Smooth muscle cell (in vitro differentiated cells): ENCODE results near the gene CHRDL2. TPM values are rescaled to one million over a fixed set of nuclear protein-coding genes. Genes with fewer than 3 reads are reported as not detected.
"Not testable (repeated sequence)": the region's sequence is repeated elsewhere in the genome, so short reads cannot be mapped to it uniquely, and the experiment has no call there.

ENCODE experiments used
- DNase-seq: peaks from one replicate; lab custom pipeline; 2025; ENCODE audit not compliant: unreplicated experiment; lab: John Stamatoyannopoulos, UW
- H2AFZ ChIP-seq: fragments of 200-600 bp; sonication (generic); 2 replicates; pipeline ENCODE4 v1.6.0; 2016; ENCODE audit warnings: antibody characterized with exemption, low read depth, mild to moderate bottlenecking
- H3F3A ChIP-seq: fragments of 200-600 bp; sonication (generic); 2 replicates; pipeline ENCODE4 v1.6.0; 2017; ENCODE audit warnings: antibody characterized with exemption, low read depth
- H3K27ac ChIP-seq: fragments of 200-600 bp; sonication (generic); 2 replicates; pipeline ENCODE4 v1.5.1; 2016; ENCODE audit warnings: low read depth, mild to moderate bottlenecking
- H3K27me3 ChIP-seq: fragments of 200-600 bp; sonication (generic); 2 replicates; pipeline ENCODE4 v1.6.1; 2016; ENCODE audit warnings: low read depth, mild to moderate bottlenecking
- H3K36me3 ChIP-seq: fragments of 200-600 bp; sonication (generic); 2 replicates; pipeline ENCODE4 v1.5.1; 2016; ENCODE audit warnings: low read depth
- H3K4me1 ChIP-seq: fragments of 200-600 bp; sonication (generic); 2 replicates; pipeline ENCODE4 v1.5.1; 2016; ENCODE audit warnings: low read depth
- H3K4me2 ChIP-seq: fragments of 200-600 bp; sonication (generic); 2 replicates; pipeline ENCODE4 v1.6.0; 2016; ENCODE audit warnings: mild to moderate bottlenecking
- H3K4me3 ChIP-seq: fragments of 200-600 bp; sonication (generic); 2 replicates; pipeline ENCODE4 v1.5.1; 2016; ENCODE audit warnings: mild to moderate bottlenecking
- H3K79me2 ChIP-seq: fragments of 200-600 bp; sonication (generic); 2 replicates; pipeline ENCODE4 v1.6.0; 2016; ENCODE audit warnings: low read depth, mild to moderate bottlenecking
- H3K9ac ChIP-seq: fragments of 200-600 bp; sonication (generic); 2 replicates; pipeline ENCODE4 v1.6.0; 2016; ENCODE audit warnings: low read depth
- H3K9me3 ChIP-seq: fragments of 200-600 bp; sonication (generic); replicated peaks from 2 replicates; pipeline ENCODE4 v1.5.1; 2016; ENCODE audit warnings: low read depth
- H4K20me1 ChIP-seq: fragments of 200-600 bp; sonication (generic); 2 replicates; pipeline ENCODE4 v1.6.0; 2016; ENCODE audit warnings: low read depth
- WGBS: methylation state at CpG from one replicate; pipeline ENCODE4 v1.1.7; 2016; ENCODE audit warnings: low lambda C conversion rate; 5-methylcytosine and 5-hydroxymethylcytosine counted together
- polyA plus RNA-seq: library from polyadenylated mRNA; unstranded; fragments of >200 nt; fragmentation: Nextera tagmentation; extraction: Ambion mirVana; gene quantifications from 2 replicates; pipeline ENCODE4 v1.2.1, GENCODE V29; 2016
- total RNA-seq: library from RNA; depleted of rRNA; stranded (reverse); fragments of >200 nt; gene quantifications from 2 replicates; pipeline ENCODE4 v1.2.3, GENCODE V29; 2014
- TF ChIP-seq, protein P1 (sequence below): fragments of 200-600 bp; sonication (generic); IDR thresholded peaks from 2 replicates; pipeline ENCODE4 v1.5.1; 2017; ENCODE audit warnings: borderline replicate concordance, mild to moderate bottlenecking, antibody characterized with exemption; ENCODE audit not compliant: insufficient read depth, poor library complexity, severe bottlenecking

The CHRDL2 gene
- total and polyA plus RNA-seq, 2 experiments from 2014 or later = 13.8 to 71.4 TPM

DNA sequence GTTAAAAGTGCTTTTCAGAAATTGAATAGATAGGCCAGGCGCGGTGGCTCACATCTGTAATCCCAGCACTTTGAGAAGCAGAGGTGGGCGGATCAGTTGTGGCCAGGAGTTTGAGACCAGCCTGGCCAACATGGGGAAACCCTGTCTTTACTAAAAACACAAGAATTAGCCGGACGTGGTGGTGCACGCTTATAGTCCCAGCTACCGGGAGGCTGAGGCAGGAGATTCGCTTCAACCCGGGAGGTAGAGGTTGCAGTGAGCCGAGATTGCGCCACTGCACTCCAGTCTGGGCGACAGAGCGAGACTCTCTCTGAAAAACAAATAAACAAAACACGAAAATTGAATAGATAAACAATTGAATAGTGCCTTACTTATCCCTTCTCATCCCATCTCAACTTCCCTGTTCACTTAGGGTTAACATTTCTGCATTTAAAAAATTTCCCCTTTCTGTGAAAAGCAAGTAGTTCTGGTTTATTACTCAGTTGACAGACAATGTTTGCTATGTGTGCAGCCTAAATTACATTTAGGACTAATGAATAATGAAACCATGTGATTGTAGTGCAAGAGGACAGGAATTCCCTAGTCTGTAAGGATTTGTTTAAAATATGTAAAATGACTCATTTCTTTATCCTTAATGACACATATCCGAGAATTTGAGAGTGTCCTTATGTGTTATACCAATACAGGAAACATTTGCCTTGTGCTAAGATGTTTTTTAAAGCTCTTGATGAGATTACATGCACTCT, 23.5 kb upstream of the CHRDL2 start:
- Histone ChIP-seq H2AFZ (no peak overlapping the region), H3K9me3 (no peaks in the 10 kb centered on the region), H3K27me3 (no peaks in the 10 kb centered on the region), H3K4me2 (peak overlapping the region; percentile 76), H3K4me3 (peak overlapping the region; percentile 19), H3K36me3 (no peaks in the 10 kb centered on the region), H3K9ac (peak overlapping the region; percentile 57), H3K4me1 (peaks cover 22% of the 10 kb centered on the region), H3F3A (peaks cover 23% of the 10 kb centered on the region), H3K79me2 (peaks cover 61% of the 10 kb centered on the region), H4K20me1 (peaks cover 48% of the 10 kb centered on the region), H3K27ac (peak overlapping the region; percentile 91)
- TF ChIP-seq, protein P1, sequence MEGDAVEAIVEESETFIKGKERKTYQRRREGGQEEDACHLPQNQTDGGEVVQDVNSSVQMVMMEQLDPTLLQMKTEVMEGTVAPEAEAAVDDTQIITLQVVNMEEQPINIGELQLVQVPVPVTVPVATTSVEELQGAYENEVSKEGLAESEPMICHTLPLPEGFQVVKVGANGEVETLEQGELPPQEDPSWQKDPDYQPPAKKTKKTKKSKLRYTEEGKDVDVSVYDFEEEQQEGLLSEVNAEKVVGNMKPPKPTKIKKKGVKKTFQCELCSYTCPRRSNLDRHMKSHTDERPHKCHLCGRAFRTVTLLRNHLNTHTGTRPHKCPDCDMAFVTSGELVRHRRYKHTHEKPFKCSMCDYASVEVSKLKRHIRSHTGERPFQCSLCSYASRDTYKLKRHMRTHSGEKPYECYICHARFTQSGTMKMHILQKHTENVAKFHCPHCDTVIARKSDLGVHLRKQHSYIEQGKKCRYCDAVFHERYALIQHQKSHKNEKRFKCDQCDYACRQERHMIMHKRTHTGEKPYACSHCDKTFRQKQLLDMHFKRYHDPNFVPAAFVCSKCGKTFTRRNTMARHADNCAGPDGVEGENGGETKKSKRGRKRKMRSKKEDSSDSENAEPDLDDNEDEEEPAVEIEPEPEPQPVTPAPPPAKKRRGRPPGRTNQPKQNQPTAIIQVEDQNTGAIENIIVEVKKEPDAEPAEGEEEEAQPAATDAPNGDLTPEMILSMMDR = no peak
- DNase-seq = no peak
- WGBS = 27% methylated on average over 15 of the region's 15 CpGs

GRCh38 chr11:74751303-74751702, 20.1 kb upstream of the CHRDL2 start:
- Histone ChIP-seq H3K4me1 (peaks cover 30% of the 10 kb centered on the region), H3K27ac (no peak overlapping the region), H3K9ac (no peak overlapping the region), H4K20me1 (peaks cover 44% of the 10 kb centered on the region), H2AFZ (no peak overlapping the region), H3K9me3 (no peaks in the 10 kb centered on the region), H3K36me3 (no peaks in the 10 kb centered on the region), H3K4me3 (no peak overlapping the region), H3K79me2 (peaks cover 57% of the 10 kb centered on the region), H3K27me3 (no peaks in the 10 kb centered on the region), H3F3A (peaks cover 23% of the 10 kb centered on the region), H3K4me2 (peak overlapping the region; percentile 3)
- 96% methylated on average over 2 of the region's 2 CpGs for WGBS
- no peak for DNase-seq
- TF ChIP-seq, protein P1 = no peak

DNA sequence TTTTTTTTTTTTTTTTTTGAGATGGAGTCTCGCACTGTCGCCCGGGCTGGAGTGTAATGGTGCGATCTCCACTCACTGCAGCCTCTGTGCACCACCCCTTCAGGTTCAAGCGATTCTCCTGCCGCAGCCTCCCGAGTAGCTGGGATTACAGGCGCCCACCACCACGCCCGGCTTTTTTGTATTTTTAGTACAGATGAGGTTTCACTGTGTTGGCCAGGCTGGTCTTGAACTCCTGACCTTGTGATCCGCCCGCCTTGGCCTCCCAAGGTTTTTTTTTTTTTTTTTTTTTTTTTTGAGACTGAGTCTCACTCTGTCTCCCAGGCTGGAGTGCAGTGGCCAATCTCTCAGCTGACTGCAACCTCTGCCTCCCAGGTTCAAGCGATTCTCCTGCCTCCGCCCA, 19.4 kb upstream of the CHRDL2 start:
- Histone ChIP-seq H4K20me1 (peaks cover 37% of the 10 kb centered on the region), H3K4me1 (peaks cover 24% of the 10 kb centered on the region), H3K4me2 (peak overlapping the region; percentile 89), H3F3A (peaks cover 20% of the 10 kb centered on the region), H3K79me2 (peaks cover 50% of the 10 kb centered on the region)
- not testable (repeated sequence) for H3K36me3 ChIP-seq, H3K4me3 ChIP-seq, H3K27ac ChIP-seq, DNase-seq, H2AFZ ChIP-seq, H3K9me3 ChIP-seq, H3K27me3 ChIP-seq, H3K9ac ChIP-seq
- 99% methylated on average over 14 of the region's 14 CpGs for WGBS

DNA sequence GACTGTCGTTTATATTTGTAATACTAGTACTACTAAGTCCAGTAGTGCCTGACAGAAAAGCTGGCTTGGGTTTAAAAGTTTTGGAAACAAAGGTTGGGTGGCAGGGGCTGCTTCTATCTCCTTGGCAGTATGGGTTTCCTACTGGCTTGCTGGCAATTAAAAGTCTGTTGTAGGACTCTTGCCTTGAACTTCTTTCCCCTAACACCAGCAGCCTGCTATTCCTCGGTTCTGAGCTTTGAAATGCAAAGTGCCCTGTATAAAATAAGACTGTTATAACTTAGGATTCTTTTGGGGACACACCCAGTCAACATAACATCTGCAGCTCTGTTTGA, 18.7 kb upstream of the CHRDL2 start:
- peak overlapping the region; percentile 91 for H3K4me3 ChIP-seq
- H3K36me3 ChIP-seq = no peaks in the 10 kb centered on the region
- H3K4me2 ChIP-seq = peak overlapping the region; percentile 89
- H4K20me1 ChIP-seq = peaks cover 31% of the 10 kb centered on the region
- WGBS = 39% methylated on average over 2 of the region's 2 CpGs
- TF ChIP-seq, protein P1 = no peak
- H3K27me3 ChIP-seq = no peaks in the 10 kb centered on the region
- no peak overlapping the region for H2AFZ ChIP-seq
- H3K9ac ChIP-seq = peak overlapping the region; percentile 74
- H3K27ac ChIP-seq = no peak overlapping the region
- H3K4me1 ChIP-seq = peaks cover 18% of the 10 kb centered on the region
- peaks cover 47% of the 10 kb centered on the region for H3K79me2 ChIP-seq
- peaks cover 15% of the 10 kb centered on the region for H3F3A ChIP-seq
- H3K9me3 ChIP-seq = no peaks in the 10 kb centered on the region
- no peak for DNase-seq
